ENCODE data around the gene CLPTM1L.

Gene CLPTM1L

DNA sequence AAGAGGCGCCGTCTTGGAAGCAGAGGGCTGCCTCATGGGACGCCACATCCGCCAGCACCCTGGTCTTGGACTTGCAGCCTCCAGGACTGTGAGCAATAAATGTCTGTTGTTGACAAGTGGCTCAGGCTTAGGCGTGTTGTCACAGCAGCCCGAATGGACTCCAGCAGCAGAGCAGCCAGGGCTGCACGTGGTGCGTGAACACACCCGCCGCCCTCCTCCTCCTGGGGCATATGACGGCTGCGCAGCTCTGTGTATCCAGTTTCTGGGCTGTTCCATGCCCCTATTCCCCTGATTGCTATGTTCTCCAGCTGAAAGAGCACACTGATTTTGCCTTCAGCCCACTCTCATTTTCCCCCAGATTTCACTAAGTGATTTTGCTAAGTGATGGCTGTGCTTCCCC is 36.0 kb upstream of the CLPTM1L start:
- TF ChIP-seq, protein P1, sequence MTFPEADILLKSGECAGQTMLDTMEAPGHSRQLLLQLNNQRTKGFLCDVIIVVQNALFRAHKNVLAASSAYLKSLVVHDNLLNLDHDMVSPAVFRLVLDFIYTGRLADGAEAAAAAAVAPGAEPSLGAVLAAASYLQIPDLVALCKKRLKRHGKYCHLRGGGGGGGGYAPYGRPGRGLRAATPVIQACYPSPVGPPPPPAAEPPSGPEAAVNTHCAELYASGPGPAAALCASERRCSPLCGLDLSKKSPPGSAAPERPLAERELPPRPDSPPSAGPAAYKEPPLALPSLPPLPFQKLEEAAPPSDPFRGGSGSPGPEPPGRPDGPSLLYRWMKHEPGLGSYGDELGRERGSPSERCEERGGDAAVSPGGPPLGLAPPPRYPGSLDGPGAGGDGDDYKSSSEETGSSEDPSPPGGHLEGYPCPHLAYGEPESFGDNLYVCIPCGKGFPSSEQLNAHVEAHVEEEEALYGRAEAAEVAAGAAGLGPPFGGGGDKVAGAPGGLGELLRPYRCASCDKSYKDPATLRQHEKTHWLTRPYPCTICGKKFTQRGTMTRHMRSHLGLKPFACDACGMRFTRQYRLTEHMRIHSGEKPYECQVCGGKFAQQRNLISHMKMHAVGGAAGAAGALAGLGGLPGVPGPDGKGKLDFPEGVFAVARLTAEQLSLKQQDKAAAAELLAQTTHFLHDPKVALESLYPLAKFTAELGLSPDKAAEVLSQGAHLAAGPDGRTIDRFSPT (tag by site-specific recombination; IDR thresholded peaks at IDR 0.05): no peak
- no peak for TF ChIP-seq ZNF146 (tag by site-specific recombination; IDR thresholded peaks at IDR 0.05)
- no peak for TF ChIP-seq ZNF202 (tag by site-specific recombination; IDR thresholded peaks at IDR 0.05; ENCODE audit: borderline replicate concordance)
- TF ChIP-seq ZNF416 (tag by site-specific recombination; IDR thresholded peaks at IDR 0.05): no peak
- peak; percentile 92 for TF ChIP-seq ZNF266 (tag by site-specific recombination; IDR thresholded peaks at IDR 0.05; ENCODE audit: low read depth)
- CTCF ChIA-PET: interaction anchor here (0.6 to 3.5 kb wide), 29 partner anchors 9 to 1276 kb away, joined by 3 to 22 read pairs (median 4); partner anchors contain the start of gene CLPTM1L
- POLR2A ChIA-PET: interaction anchor here (1.1 kb wide), 1 partner anchor 53 kb away, joined by 4 read pairs; no protein-coding TSS in a partner anchor
- no peak overlapping the region for H3K4me3 ChIP-seq (ENCODE audit: low read depth, low read length)
- H3K9me3 ChIP-seq (ENCODE audit: control insufficient read depth, insufficient read depth, low read depth, low read length): no peaks in the 10 kb centered on the region
- no peaks in the 10 kb centered on the region for H3K36me3 ChIP-seq (ENCODE audit: control insufficient read depth in 2 of 2, insufficient read depth in 1 of 2, low read length in 2 of 2)
- peaks cover 5% of the 10 kb centered on the region; the same call in 1 of the 2 replicates for H3K4me1 ChIP-seq (ENCODE audit: control insufficient read depth, insufficient read depth, low read length)
- 0 out of 2 replicates have a peak overlapping the region, but pooled peaks have one; percentile 9 for H3K27ac ChIP-seq (ENCODE audit: extremely low read depth, low read depth, low read length)

DNA sequence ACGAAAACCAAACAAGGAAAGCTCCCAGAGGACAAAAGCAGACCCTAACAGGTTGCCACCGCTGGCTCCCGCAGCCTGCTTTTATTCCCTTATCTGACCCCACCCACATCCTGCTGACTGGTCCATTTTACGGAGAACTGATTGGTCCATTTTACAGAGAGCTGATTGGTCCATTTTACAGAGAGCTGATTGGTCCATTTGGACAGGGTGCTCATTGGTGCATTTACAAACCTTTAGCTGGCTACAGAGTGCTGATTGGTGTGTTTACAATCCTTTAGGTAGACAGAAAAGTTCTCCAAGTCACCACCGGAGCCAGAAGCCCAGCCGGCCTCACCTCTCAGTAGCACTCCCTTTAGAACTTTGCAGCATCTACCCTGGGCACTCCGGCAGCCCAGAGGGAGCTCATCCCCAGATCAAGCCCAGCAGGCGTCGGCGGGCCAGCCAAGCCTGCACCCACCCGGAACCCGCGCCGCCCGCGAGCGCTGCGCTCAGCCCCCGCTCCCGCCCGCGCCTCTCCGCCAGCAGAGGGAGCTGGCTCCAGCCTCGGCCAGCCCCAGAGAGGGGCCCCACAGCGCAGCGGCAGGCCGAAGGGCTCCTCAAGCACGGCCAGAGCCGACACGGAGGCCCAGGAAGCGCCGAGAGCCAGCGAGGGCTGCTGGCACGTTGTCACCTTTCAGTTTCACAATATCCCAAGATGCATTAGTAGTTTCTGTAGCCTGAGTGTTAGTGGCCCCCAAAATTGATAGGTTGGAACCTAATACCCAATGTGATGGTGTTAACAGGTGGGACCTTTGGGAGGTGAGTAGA is 35.3 kb upstream of the CLPTM1L start:
- 0 out of 2 replicates have a peak overlapping the region, but pooled peaks have one; percentile 9 for H3K27ac ChIP-seq (ENCODE audit: extremely low read depth, low read depth, low read length)
- H3K9me3 ChIP-seq (ENCODE audit: control insufficient read depth, insufficient read depth, low read depth, low read length): no peaks in the 10 kb centered on the region
- no peaks in the 10 kb centered on the region for H3K36me3 ChIP-seq (ENCODE audit: control insufficient read depth in 2 of 2, insufficient read depth in 1 of 2, low read length in 2 of 2)
- H3K4me3 ChIP-seq (ENCODE audit: low read depth, low read length): no peak overlapping the region
- POLR2A ChIA-PET: interaction anchor here (1.1 kb wide), 1 partner anchor 52 kb away, joined by 4 read pairs; no protein-coding TSS in a partner anchor
- CTCF ChIA-PET: interaction anchor here (0.6 to 3.5 kb wide), 39 partner anchors 8 to 1276 kb away, joined by 3 to 22 read pairs (median 4); partner anchors contain the start of gene CLPTM1L
- H3K4me1 ChIP-seq (ENCODE audit: control insufficient read depth, insufficient read depth, low read length): peaks cover 3% of the 10 kb centered on the region; the same call in 1 of the 2 replicates
- TF ChIP-seq ZNF16 (tag by site-specific recombination; IDR thresholded peaks at IDR 0.05; ENCODE audit: low read depth) (no peak), ZFHX2 (tag by site-specific recombination; conservative IDR thresholded peaks at IDR 0.05) (peak; percentile 87), YY2 (tag by site-specific recombination; IDR thresholded peaks at IDR 0.05) (no peak), ZNF292 (tag by site-specific recombination; IDR thresholded peaks at IDR 0.05; ENCODE audit: borderline replicate concordance, low read depth) (no peak), ZNF114 (tag by site-specific recombination; IDR thresholded peaks at IDR 0.05) (no peak), ZNF394 (tag by site-specific recombination; IDR thresholded peaks at IDR 0.05; ENCODE audit: borderline replicate concordance) (no peak), ZNF211 (tag by site-specific recombination; IDR thresholded peaks at IDR 0.05; ENCODE audit: low read depth) (no peak), ZSCAN30 (tag by site-specific recombination; IDR thresholded peaks at IDR 0.05) (peak; percentile 37; the same call in 1 of the 2 replicates), ZNF404 (tag by site-specific recombination; IDR thresholded peaks at IDR 0.05) (no peak), ZFP3 (tag by site-specific recombination; IDR thresholded peaks at IDR 0.05; ENCODE audit: low read depth) (no peak), ZBTB20 (tag by site-specific recombination; IDR thresholded peaks at IDR 0.05) (0 out of 2 replicates have a peak, but pooled peaks have one; percentile 38), ZNF843 (tag by site-specific recombination; IDR thresholded peaks at IDR 0.05) (no peak), GLI2 (tag by site-specific recombination; IDR thresholded peaks at IDR 0.05; ENCODE audit: borderline replicate concordance, low read depth) (no peak), ZNF132 (tag by site-specific recombination; IDR thresholded peaks at IDR 0.05; ENCODE audit: borderline replicate concordance) (no peak), ZNF664 (tag by site-specific recombination; IDR thresholded peaks at IDR 0.05) (no peak), ZNF660 (tag by site-specific recombination; IDR thresholded peaks at IDR 0.05) (no peak), ZNF354C (tag by site-specific recombination; IDR thresholded peaks at IDR 0.05; ENCODE audit: borderline replicate concordance, low read depth) (no peak), ZNF677 (tag by site-specific recombination; IDR thresholded peaks at IDR 0.05) (no peak), ZNF157 (tag by site-specific recombination; IDR thresholded peaks at IDR 0.05) (no peak), ZNF571 (tag by site-specific recombination; IDR thresholded peaks at IDR 0.05) (no peak), ZBTB1 (tag by site-specific recombination; IDR thresholded peaks at IDR 0.05) (no peak), ZNF561 (tag by site-specific recombination; IDR thresholded peaks at IDR 0.05; ENCODE audit: borderline replicate concordance) (no peak)
- TF ChIP-seq, protein P2, sequence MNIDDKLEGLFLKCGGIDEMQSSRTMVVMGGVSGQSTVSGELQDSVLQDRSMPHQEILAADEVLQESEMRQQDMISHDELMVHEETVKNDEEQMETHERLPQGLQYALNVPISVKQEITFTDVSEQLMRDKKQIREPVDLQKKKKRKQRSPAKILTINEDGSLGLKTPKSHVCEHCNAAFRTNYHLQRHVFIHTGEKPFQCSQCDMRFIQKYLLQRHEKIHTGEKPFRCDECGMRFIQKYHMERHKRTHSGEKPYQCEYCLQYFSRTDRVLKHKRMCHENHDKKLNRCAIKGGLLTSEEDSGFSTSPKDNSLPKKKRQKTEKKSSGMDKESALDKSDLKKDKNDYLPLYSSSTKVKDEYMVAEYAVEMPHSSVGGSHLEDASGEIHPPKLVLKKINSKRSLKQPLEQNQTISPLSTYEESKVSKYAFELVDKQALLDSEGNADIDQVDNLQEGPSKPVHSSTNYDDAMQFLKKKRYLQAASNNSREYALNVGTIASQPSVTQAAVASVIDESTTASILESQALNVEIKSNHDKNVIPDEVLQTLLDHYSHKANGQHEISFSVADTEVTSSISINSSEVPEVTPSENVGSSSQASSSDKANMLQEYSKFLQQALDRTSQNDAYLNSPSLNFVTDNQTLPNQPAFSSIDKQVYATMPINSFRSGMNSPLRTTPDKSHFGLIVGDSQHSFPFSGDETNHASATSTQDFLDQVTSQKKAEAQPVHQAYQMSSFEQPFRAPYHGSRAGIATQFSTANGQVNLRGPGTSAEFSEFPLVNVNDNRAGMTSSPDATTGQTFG (tag by site-specific recombination; IDR thresholded peaks at IDR 0.05; ENCODE audit: borderline replicate concordance): no peak
- TF ChIP-seq, protein P3, sequence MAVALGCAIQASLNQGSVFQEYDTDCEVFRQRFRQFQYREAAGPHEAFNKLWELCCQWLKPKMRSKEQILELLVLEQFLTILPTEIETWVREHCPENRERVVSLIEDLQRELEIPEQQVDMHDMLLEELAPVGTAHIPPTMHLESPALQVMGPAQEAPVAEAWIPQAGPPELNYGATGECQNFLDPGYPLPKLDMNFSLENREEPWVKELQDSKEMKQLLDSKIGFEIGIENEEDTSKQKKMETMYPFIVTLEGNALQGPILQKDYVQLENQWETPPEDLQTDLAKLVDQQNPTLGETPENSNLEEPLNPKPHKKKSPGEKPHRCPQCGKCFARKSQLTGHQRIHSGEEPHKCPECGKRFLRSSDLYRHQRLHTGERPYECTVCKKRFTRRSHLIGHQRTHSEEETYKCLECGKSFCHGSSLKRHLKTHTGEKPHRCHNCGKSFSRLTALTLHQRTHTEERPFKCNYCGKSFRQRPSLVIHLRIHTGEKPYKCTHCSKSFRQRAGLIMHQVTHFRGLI (tag by site-specific recombination; IDR thresholded peaks at IDR 0.05): peak; percentile 49; the same call in 1 of the 2 replicates

All from HEK293 (cell line).